HG02759 (cell line): Measurements from ENCODE around the gene TACC2.

Experiments
- ATAC-seq: cut with Tn5 transposase; IDR thresholded peaks from one replicate; pipeline ENCODE4 v1.9.1; 2021; ENCODE audit warnings: mild to moderate bottlenecking, moderate library complexity; ENCODE audit not compliant: unreplicated experiment

Gene TACC2

DNA sequence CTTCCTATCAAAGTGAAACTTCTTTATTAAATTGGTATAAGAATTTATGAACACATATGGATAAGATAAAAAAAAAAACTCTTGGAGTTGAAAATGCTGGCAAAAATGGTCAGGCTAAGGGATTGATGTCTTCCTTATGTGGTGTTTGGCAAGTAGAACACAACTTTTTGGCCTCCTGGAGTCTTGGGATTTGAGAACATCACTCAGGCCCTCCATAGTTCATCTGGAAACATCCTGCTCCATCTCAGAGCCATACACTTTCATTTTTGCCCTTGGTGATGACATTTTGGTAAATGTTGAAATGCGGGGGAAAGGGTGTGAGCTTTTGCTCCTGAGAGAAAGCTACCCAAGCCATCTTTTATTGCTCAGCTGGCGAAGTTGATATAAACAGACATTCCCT lies 254.6 kb downstream of the TACC2 start:
- no peak for ATAC-seq

GRCh38 chr10:122244001-122244975 lies 255.3 kb downstream of the TACC2 start:
- no peak for ATAC-seq

- ATAC-seq = no peak
These were observed 256.2 kb downstream of the TACC2 start for GRCh38 chr10:122245136-122245535.

- ATAC-seq = no peak
These were observed 256.9 kb downstream of the TACC2 start for GRCh38 chr10:122245897-122246296.

GRCh38 chr10:122246830-122247520 lies 258.0 kb downstream of the TACC2 start:
- ATAC-seq = no peak

GRCh38 chr10:122248356-122249302 lies 259.7 kb downstream of the TACC2 start:
- ATAC-seq = no peak

DNA sequence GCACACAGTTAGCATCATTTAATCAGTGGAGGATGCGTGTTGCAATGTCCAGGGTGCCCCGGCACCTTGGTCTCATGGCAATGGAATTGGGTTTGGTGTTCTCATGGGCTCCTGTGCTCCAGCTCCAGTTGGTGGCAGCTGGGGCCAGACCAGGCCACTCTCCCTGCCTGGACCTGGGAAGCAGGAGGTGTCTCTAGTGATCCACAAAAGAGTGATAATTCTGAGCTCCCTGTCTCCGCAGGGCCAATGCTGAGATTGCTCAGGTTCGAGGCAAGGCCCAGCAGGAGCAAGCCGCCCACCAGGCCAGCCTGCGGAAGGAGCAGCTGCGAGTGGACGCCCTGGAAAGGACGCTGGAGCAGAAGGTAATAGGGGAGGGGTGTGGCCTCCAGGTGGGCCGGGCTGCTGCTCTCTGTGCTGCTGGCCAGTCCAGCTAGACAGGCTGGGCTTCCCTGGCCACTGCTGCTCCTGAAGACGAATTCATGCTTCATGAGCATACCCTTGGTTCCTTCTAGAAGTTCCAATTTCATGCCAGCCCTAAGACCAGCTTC lies 260.4 kb downstream of the TACC2 start:
- ATAC-seq = no peak

GRCh38 chr10:122249991-122250750 lies 261.2 kb downstream of the TACC2 start:
- ATAC-seq = no peak

DNA sequence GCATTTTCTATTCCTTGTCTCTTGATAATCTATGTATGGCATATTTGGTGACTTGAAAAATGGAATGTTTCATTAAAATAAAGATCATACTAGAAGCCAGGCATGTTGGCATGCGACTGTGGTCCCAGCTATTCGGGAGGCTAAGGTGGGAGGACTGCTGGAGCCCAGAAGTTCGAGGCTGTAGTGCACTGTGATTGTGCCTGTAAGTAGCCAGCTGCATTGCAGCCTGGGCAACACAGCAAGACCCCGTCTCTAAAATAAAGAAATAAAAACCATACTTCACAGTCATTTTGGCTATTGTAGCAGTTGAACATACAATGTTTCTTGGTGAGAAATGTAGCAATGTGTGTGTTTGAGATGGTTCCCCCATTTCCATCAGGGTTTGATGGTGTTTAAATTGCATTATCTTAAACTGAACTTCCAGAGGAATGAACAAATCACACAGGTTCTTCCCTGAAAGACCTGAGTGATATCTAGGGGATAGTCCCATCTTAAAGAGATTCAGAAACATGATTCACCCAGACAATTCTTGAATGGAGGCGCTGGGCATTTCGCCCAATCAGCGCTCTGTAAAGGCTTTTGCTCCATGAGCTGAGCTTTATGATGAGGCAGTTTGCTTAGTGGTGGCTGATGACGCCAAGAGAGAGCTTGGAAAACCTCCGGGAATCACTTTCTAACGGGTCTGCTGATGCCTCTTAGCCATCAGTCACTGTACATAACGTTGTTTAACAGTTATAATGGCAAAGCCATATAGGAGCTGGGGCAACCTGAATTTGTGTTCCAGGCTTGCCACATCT lies 262.7 kb downstream of the TACC2 start:
- ATAC-seq = no peak

DNA sequence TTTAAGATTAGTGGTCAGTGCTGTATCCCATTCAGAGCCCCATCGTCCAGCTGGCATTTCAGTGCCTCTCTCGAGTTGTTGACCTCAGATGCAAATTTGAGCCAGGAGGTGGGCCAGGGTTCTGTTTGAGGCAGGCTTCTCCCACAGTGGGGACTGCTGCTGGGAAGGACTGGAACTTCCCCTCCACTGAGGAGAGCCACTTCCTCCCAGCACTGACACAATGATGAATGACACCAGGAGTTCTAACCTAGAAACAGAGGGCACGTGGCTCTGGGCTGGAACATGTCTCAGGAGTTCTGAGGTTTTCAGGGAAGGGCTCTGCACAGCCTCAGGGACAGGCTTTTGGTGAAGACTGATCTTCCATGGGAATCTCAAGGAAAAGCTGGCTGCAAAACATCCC lies 263.8 kb downstream of the TACC2 start:
- ATAC-seq = no peak

DNA sequence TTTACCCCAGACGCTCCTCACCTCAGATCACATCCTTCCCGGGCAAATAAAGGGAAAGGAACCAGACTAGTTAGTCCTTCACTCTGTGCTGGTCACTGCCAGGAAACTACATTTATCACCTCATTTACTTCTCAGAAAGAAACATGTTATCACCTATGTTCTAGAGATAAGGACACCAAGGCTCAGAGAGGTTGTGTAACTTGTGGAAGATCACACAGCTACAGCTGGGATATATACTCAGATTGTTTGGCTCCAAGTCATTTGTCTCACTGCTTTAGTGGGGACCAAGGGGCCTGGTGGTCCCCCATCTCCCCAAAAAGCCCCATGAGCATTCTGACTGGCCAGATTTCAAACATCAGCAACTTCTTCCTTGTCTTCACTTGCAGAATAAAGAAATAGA lies 264.6 kb downstream of the TACC2 start:
- ATAC-seq = no peak

DNA sequence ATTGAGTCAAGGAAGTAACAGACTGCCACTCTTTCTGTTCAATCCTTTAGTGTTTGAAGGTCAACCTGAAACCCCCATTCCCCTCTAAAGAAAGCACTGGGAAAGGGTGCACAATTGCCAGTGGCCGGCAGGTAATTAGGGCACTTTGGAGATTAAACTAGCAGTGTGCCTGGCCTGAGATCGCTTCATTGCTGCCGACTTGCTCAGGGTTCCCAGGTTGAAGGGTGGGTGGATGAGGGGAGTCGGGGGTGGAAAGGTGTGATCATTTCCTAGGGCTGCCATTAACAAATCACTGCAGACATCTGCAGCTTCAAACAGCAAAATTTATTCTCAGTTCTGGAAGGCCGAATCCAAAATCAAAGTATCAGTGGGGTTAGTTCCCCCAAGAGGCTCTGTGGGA lies 265.9 kb downstream of the TACC2 start:
- no peak for ATAC-seq

- no peak for ATAC-seq
These were observed 266.7 kb downstream of the TACC2 start for GRCh38 chr10:122255509-122256301.

DNA sequence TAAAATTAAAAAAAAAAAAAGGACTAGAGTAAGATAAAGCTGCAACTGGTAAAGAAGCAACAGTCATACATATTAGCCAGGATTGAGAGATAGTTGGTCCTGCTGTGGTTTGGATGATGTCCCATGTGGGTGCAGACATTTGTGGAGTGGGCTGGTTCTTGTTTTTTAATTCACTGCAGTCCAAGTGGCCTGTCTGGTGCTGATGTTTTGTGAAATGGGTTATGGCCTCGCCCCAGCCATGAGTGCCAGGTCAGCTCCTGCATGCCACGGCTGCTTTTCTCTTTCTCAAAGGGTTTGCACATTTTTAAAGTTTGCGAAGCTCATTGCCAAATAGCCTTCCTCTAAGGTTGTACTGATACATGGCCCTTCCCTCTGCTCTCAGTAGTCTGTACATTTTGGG lies 268.1 kb downstream of the TACC2 start:
- ATAC-seq = no peak

DNA sequence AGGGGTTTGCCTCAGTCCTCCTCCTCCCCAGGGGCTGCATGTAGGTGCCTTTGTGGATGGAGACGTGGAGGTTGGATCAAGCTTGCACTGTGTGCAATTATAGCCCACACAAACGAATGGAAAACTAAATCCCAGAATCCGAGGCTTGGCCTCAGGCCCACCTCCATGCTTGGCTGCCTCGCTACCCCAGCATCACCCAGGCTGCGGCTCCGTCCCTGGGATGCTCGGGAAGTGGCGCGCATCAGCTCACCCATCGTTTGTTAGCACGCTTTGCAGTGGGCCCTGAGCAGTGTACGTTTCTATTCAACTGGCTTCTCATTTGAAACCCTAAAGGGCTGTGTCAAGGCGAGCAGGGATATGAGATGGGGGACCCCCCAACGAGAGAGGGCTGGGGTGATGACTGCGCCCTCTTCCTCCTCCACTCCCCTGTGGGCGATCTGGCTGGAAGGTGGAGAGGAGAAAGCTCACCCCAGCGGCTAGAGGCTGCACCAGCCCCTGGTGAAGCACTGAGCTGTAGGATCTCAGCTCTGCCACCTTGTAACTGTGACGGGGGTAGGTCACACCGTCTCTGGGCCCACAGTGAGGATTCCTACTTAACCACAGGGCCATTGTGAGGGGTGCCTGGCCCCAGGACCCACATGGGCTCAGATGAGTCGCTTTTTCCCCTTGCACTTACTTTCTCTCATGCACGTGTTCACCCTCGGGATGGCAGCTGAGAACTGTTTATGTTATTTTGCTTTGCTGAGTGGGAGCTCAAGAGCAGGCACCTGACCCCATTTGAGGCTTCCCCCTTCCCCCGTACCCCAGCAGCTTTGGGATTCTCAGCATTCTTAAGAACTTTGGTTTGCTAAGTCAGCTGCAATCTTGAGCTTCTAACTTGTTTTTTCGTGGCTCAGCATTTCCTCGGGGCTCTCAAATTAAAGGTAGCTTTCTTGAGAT lies 269.4 kb downstream of the TACC2 start:
- no peak for ATAC-seq

DNA sequence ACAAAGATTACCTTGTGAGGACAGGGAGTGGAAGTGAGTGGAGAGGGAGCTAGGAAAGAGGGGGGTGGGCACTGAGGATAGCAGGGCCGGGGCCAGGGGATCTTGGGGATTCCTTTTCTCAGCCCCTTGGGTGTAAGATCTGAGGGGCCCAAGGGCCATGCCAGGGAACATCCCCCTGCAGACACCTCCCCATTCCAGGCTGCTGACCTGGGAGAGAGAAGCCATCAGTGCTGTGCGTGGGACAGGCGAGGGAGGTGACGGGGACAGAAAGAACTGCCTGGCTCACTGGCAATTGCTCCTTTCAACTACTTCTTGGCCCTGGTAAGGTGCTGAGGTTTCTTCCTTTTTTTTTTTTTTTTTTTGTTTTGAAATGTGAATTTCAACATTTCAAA lies 270.1 kb downstream of the TACC2 start:
- ATAC-seq = no peak

DNA sequence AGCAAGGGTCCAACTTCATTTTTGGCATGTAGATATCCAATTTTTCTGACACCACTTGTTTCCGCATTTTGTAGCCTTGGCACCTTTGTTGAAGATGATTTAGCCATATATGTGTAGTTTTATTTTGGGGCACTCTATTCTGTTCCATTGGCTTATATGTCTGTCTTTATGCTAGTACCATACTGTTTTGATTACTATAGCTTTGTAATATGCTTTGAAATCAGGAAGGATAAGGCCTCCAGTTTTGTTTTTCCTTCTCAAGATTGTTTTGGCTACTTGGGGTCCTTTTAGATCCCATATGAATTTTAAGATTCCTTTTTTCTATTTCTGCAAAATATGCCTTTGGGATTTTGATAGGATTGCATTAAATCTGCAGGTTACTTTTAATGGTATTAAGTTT lies 272.6 kb downstream of the TACC2 start:
- ATAC-seq = no peak
